Anterior cingulate cortex (tissue), 58 donors: ENCODE measurements around the gene MORN1.
A peak's percentile ranks its signal among the peaks of the same experiment; 100 is the strongest.
"Not testable (repeated sequence)": the region's sequence is repeated elsewhere in the genome, so short reads cannot be mapped to it uniquely, and the experiment has no call there.

Experiments
- DNase-seq, 58 donors: peaks; one replicate each; lab custom pipeline; 2025; lab: John Stamatoyannopoulos, UW

The MORN1 gene

DNA sequence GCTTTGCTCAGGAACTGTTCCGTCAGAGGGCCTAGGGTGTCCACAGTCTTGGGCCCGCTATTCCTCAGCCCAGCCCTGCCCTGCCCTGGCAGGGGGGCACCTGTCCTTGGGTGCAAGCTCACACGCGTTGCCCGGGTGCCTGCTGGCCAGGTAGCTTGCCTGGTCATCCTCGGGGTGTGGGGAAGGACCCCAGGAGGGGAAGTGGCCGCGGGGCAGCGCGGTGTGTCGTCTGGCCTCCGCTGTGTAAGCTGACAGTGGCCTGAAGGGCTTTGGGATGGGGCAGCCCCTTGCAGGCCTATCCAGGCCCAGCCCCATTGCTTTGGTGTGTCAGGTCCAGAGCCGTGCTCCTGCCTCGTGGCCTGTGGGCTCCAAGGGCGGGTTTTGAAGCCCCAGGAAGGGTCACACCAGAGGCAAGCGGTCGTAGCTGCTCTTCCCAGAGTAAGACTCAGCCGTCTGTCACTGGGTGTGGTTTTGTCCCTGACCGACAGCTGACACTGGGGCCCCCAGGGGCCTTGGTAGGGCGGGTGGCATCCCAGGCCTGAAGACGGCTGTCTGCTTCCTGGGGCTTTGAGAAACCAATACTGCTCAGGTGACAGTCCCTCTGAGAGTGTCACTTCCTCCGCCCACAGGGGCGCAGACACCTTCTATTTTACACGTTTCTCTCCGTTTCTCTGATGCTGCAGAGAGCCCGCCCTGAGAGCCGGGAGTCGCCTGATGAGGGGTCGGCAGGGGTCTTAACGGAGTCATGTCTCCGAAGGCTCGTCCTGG, 91.2 kb downstream of the MORN1 start:
- no peak for DNase-seq

DNA sequence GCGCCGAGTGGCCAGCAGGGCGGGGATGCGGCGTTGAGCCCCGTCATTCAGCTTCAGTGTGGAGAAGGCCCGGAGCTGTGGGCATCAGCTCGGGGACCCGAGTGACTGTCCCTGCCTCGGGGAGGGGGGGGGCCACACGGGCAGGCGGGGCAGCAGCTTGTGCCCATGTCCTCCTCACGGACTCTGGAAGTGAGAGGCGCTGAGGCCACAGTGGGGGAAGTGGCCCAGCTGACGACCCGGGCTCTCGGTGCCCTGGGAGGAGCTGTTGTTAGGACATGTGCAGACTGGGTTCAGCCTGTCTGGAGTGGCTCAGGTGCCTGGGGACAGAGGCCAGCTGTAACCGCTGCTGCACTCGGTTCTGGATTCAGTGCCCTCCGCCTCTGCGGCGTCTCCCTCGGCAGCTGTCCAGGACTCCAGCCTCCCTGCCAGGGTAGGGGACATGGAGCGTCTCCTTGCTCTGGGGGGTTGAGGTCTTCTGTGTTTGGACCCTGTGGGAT, 92.2 kb downstream of the MORN1 start:
- DNase-seq = peak in 3 of 58 donors; percentile 25 to 45 (median 26)

DNA sequence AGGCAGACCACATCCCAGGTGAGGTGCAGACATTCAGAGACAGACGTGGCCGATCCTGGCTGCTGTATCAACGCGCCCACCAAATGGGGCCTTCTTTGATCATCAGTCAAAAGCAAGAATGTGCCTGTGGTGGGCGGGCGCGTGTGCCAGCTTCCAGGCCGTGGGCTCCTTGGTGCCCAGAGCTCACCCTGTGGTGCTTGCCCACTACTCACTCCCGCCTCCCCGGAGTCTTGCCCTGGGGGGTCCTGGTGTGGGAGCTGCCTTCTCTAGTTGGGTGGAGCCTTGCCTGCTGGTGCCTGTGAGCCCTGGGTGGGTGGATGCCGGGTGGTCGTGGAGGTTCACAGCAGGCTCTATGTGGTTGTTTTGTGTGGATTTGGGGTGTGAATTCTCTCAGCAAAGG, 92.7 kb downstream of the MORN1 start:
- DNase-seq = no peak

DNA sequence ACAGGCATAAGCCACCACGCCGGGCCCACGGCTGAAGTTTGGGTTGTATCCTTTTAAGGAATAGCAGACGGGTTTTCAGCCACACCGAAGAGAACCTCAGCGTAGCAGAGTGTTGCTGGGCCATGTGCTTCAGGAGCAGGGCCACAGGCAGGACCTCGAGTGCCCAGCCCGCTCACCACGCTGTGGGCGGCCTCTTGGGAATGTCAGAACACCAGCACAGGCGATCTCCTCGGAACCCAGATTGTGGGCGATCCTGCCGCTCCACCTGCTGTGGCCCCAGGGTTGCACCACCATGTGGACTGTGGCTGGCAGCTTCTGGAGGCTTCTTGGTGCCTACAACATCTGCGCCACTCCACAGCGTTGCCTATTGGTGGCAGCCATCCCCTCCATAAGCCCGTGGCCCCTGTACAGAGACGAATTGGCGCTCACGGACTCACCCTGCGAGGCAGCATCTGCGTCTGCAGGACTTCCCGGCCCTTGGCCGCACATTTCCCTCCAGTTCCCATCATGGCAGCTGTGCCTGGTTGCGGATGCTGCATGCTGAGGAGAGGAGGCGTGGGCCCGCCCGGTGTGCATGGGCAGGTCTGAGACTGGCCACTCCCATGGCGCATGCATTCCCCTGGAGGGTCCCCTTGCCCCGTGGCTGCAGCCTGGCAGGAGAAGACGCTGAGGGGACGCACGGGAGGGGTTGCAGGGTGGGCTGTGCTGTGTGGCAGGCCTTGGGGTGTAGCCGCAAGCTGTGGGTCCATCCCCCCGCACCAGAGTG, 93.9 kb downstream of the MORN1 start:
- DNase-seq = no peak

DNA sequence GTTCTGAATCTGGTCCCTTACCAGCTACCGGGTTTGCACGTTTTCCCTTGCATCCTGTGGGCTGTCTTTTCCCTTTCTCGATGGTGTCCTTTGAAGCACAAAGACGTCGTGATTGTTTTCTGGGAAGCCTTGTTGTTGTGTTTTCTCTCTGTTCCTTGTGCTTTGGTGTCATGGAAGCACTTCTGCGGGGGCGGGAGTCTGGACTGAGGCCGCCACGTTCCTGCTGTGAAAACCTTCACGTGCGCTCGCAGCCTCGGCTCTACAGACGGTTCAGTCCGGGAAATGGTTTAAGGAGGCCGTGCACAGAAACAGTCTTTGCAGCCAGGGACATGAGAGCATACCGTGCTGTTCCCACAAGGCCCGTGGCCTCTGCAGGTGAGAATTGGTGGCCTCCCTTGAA, 94.7 kb downstream of the MORN1 start:
- DNase-seq = no peak

DNA sequence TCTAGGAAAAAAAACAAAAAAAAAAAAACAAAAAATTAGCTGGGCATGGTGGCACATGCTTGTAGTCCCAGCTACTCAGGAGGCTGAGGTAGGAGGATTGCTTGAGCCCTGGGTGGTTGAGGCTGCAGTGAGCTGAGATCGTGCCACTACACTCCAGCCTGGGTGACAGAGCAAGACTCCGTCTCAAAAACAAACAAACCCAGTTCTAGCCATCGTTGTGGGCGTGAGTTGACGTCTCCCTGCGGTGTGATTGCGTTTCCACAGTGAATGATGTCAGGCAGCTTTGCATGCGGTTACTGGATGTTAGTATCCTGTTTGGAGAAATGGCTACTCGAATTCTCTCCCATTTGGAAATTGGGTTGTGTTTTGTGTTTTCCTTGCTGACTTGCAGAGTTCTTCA, 95.1 kb downstream of the MORN1 start:
- not testable (repeated sequence) for DNase-seq

DNA sequence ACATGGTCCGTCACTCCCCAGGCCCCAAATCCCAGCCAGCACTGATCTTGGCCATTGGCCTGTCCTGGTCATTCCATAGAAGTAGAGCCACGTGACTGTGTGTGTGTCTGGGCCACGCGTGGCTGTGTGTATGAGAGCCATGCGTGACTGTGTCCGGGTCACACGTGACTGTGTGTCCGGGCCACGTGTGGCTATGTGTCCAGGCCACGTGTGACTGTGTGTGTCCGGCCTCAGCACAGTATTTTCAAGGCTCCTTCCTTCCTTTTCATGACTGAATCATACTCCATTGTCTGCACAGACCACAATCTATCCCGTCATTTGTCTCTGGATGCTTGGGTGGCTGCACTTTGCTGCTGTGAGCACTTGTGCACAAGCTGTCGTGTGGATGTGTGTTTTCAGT, 95.8 kb downstream of the MORN1 start:
- DNase-seq = no peak

DNA sequence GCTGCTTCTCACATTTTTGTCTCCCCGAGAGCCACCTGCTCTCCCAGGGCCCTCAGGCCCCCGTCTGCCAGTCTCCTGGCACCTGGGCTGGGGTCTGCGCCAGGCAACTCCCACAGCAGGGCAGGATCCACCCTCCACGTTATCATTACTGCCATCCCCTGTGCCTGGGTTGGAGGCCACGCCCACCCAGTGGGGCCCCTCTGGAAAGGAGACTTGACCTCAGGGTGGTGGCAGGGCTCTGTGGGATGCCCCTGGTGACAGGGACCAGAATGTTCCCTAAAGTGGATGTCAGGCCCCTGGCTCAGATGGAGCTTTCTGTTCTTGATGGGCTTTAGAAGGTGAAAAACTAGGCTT, 96.7 kb downstream of the MORN1 start:
- no peak for DNase-seq

DNA sequence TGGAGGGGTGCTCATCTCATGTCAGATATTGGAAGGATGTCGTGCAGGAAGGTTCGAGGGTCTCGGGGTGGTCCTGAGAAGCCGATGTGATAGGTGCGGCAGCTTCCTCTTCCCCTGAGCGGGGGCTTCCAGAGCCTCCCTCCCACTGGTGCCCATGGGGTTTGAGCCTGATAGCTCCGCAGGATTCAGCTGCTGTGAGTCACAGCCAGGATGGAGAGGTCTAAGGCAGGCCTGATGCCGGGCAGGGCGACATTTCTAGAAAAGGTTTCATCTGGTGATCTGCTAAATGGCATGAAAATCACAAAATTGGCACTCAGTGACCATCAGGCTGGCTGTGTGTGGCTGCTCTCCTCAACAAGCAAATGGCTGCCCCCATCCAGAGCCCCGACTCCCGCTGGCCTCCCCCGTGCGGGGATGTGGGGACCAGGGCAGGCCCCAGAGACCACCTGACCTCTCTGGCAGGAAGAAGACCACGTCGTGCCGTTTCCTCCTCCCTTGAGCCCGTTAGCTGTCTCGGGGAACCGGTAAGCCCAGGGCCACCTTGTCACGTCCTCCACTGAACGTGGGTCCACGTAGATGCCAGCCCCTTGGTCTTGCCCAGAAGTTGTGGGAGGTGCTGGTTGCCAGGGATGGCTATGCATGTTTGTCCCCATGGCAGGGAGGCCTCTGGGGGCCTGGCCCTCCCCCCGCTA, 97.2 kb downstream of the MORN1 start:
- DNase-seq = no peak

DNA sequence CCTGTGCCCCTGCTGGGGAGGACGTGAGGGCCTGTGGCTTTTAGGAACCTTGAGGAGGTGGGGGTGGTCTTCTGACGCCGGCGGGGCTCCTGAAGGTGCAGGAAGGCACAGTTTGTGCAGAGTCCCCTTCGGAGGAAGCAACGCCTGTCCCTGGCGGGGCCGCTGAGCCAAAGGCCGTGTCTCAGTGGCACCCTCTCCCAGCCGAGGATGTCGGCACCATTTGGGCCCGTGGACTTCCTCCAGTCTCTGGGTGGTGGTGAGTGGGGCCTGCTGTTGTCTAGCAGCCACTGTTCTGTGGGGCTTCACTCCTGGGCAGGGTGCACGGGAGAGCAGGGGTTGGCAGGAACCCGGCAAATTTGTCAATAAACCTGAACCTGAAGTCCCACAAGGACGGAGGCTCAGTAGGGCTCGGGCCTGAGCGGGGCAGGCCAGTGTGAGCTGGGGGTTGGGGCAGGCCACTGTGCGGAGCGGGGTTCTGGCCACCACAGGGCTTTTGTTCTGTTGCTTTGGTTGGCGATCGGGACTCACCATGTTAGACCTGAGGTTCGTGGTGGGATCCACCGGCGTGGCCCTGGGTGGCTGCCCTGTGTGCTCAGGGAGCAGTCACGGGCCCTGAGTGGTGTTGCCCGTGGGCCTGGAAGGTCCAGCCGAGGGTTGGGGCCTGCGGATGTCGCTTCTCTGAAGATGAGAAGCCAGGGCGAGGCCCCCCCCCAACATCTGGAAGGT, 98.5 kb downstream of the MORN1 start:
- DNase-seq = no peak

DNA sequence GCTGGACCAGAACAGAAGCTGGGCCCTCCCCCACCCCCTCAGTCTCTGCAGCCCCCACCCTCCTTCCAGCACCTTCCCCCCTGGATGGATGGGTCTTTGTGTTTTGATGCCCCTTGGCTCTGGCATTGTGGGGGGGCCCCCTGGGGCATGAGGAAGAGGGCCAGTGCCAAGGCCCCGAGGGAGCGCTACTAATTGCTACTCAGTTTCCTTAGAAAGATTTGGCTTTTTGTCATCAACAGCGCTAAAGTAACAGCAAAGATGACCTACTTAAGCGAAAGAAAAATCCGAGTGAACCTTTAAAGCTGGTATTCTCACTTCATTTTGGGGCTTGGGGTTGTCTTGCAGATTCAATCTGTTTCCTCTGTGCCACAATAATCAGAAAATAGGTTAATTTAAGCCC, 99.8 kb downstream of the MORN1 start:
- DNase-seq = no peak

DNA sequence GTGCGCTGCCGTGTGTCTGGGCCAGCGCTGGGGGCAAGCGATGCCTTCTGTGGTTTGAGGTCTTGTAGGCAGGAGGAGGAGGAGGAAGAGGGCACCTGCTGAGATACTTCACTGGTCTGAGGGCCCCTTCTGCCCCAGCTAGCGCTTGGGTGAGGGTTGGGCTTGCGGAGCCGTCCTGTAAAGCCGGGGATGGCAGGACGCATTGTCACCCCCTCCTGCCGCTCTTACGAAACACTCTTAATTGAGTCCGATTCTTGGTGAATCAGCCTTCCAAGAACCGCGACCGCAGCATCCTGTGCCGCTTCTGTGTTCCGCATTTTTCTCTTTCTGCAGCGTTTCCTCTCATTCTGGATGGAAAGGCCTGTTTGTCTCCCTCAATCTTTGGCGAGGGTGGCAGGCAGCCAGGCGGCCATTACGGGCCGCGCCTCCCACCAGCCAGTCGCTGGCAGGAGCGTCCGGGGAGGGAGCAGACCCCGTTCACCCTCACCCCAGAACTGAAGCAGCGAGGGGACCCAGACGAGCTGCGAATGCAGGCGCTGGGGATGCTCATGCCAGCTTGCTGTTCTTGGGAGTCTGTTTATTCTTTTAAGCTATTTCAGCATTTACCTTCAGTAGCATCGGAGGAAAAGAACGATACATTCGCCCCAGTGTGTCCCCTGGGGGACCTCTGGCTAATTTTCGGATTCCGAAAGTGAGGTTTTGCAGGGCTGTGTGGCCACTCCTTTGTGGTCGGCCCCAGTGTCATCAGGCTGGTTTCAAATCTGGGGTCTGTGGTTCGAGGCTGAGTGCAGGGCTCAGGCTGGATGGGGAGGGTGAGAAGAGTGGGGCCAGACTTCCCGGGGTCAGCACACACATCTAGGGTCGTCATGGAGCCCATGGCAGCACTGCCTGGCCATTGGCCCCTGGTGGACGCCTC, 100.5 kb downstream of the MORN1 start:
- DNase-seq = peak in 56 of 58 donors; percentile 28 to 88 (median 60)

DNA sequence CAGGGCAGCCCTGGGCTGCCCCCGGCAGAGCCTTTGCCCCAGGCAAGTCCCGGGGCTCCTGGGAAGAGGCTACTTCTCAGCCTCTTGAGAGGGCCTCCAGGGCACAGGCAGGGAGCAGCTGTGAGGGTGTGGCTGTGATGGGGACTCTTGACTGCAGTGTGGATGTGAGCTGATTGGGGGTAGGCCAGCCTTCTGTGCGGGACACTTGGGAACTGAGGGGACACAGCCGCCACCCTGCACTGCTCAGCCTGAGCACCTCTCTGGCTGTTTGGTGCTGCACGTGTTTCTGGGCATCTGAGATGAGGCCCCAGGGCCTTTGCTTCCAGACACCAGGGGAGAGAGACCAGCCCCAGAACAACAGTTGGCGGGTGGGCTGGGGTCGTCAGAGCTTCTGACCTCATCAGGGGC, 101.2 kb downstream of the MORN1 start:
- DNase-seq = no peak

DNA sequence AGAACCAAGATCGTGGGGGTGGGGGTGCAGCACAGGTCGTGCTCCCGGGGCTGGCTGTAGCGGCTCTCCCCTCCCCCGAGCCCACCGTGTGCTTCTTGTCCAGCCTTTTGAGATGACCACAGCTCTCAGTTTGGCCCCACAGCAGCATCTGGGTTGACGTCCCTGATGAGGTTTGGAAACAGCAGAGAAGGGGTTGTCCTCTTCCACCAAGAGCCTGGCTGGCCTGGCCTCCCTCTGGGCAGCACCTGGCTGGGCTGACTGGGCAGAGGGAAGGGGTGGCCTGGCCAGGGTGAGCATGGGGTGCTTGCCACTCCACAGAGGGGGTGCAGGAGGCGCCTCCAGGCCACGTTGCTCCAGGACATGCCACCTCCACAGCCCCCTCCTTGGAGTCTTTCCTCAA, 101.7 kb downstream of the MORN1 start:
- no peak for DNase-seq

DNA sequence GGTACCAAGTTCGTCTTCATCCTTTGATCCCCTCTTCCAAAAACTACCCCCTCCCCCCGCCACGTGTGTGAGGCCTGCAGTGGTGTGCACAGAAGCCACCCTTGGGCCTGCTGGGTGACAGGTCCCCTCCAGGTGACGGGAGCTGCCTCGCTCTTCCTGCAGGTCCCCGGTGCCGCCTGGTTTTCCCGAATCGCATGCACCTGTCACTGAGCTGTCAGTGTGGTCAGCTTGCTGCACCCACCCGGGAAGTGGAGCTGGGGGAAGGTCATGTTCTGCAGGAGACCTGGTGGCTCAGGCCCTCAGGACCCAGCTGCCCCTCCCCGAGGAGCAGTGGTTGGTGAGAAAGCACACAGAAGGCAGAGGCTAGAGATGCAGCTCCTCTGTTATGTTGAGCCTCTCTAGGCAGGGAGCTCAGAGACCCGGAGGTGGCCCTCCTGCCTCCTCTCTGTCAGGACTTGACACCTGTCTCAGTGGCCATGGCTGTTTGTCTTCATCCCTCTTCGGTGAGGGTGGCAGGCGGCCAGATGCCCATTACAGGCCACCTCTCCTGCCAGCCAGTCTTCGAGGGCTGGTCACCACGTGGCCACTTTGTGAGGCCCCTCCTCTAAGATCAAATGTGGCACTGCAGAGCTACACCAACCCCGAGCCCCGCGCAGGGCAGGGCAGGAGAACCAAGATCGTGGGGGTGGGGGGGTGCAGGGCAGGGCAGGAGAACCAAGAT, 102.4 kb downstream of the MORN1 start:
- no peak for DNase-seq

DNA sequence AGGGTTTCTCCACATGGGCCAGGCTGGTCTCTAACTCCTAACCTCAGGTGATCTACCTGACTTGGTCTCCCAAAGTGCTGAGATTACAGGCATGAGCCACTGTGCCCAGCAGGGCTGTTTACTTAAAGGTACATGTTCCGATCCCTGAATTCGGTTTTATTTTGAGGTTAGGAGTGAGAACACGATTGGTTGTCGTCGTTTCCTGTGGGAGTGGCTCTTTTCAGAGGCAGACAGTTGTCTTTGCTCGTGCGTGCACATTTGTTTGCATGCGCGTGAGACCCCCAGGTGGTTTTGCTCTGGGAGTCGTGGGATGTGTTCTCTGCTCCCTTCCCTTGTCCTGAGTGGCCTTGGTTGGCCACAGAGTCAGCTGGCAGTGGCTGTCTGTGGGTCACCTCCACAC, 103.0 kb downstream of the MORN1 start:
- DNase-seq = no peak

DNA sequence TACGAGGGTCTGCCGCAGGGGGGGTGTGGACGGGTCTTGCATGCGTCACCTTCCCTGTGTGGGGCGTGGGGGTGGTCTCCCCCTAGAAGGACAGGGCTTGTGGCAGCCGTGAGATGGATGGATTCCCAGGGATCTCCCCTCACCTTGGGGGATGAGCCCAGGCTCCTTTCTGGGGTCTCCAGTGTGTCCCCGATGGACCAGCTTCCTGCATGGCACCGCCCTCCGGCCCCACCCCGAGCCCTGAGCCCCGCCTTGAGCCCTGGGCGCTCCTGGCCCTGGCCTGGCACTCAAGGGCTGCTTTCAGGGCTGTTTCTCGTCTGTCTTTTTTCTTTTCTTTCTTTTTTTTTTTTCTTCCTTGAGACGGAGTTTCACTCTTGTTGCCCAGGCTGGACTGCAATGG, 103.7 kb downstream of the MORN1 start:
- no peak for DNase-seq

DNA sequence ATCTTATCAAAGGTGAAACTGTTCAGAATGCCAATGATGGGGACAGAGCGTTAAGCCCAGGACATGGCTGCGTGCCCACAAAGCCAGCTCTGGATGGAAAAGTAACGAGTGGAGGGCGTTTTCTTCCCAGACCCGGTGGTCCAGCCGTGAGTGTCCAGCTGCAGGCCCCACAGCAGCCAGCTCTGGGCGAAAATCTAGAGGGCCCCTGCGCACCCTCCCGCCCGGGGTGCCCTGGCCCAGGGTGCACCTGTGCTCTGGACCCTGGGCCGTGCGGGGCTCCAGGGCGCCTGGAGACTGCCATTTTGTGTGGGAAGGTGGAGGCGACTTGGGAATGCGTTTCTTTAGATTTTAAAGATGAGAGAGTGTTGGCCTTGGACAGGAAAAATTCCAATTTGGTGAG, 104.4 kb downstream of the MORN1 start:
- no peak for DNase-seq

DNA sequence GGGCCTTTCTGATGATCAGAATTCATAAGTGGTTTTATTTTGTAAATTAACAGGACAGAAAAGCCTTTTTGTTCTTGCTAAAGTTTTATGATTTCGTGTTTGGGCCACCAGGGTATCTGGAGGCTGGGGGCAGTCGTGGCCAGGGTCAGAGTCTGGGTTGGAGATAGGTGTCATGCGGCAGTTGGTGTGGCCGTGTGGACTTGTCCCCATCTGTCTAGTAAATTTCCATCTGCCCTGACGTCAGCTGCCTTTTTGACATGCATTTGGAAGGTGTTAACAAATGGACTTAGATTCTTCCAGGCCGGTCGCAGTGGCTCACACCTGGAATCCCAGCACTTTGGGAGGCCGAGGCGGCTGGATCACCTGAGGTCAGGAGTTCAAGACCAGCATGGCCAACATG, 106.4 kb downstream of the MORN1 start:
- DNase-seq = no peak
